Neural cell (in vitro differentiated cells): ENCODE measurements around the gene SAG.

ENCODE experiments used
- EP300 ChIP-seq: fragments of 450-650 bp; conservative IDR thresholded peaks from 2 replicates; pipeline ENCODE4 v1.6.1; 2014; ENCODE audit warnings: antibody characterized with exemption, mild to moderate bottlenecking, moderate library complexity; ENCODE audit not compliant: poor library complexity, severe bottlenecking
- EZH2 ChIP-seq: fragments of 200-600, 300-800 bp; shearing (Covaris generic), sonication (generic); IDR thresholded peaks from 2 replicates; pipeline ENCODE4 v1.6.1; 2014; ENCODE audit warnings: antibody characterized with exemption, low read length, borderline replicate concordance, mild to moderate bottlenecking; ENCODE audit not compliant: insufficient read depth, poor library complexity, severe bottlenecking
- POLR2AphosphoS5 ChIP-seq: IDR thresholded peaks from 2 replicates; pipeline ENCODE4 v1.6.1; 2012
- SMC3 ChIP-seq: fragments of 450-650 bp; conservative IDR thresholded peaks from 2 replicates; pipeline ENCODE4 v1.6.1; 2014; ENCODE audit warnings: antibody characterized with exemption, mild to moderate bottlenecking, moderate library complexity; ENCODE audit not compliant: poor library complexity
- TF ChIP-seq, protein P1 (sequence below): IDR thresholded peaks from 2 replicates; pipeline ENCODE4 v1.6.1; 2012; ENCODE audit warnings: borderline replicate concordance
- TF ChIP-seq, protein P2 (sequence below): fragments of 450-650 bp; IDR thresholded peaks from 2 replicates; pipeline ENCODE4 v1.5.1; 2014; ENCODE audit warnings: antibody characterized with exemption, mild to moderate bottlenecking, moderate library complexity; ENCODE audit not compliant: poor library complexity, severe bottlenecking

DNA sequence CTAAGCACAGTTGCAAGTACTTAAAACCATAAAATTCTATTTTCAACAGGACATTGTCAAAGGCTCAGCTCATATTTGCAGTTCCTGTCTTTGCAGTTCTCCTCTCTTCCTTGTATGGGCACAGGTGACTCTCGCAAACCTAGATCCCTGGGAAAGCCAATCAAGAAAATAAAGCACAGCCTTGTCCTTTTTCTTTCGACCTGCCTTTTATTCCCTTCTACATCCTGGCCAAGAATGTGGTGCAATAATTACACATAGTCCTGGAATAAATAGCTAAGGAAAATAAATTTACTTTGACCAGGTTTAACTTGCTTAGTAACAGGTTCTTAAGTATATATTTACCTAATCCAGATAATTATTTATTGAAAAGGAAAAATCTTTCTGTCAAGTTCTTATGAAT lies 35.9 kb upstream of the SAG start:
- TF ChIP-seq EZH2 (no peak), POLR2AphosphoS5 (no peak), EP300 (no peak), SMC3 (no peak)
- TF ChIP-seq, protein P1, sequence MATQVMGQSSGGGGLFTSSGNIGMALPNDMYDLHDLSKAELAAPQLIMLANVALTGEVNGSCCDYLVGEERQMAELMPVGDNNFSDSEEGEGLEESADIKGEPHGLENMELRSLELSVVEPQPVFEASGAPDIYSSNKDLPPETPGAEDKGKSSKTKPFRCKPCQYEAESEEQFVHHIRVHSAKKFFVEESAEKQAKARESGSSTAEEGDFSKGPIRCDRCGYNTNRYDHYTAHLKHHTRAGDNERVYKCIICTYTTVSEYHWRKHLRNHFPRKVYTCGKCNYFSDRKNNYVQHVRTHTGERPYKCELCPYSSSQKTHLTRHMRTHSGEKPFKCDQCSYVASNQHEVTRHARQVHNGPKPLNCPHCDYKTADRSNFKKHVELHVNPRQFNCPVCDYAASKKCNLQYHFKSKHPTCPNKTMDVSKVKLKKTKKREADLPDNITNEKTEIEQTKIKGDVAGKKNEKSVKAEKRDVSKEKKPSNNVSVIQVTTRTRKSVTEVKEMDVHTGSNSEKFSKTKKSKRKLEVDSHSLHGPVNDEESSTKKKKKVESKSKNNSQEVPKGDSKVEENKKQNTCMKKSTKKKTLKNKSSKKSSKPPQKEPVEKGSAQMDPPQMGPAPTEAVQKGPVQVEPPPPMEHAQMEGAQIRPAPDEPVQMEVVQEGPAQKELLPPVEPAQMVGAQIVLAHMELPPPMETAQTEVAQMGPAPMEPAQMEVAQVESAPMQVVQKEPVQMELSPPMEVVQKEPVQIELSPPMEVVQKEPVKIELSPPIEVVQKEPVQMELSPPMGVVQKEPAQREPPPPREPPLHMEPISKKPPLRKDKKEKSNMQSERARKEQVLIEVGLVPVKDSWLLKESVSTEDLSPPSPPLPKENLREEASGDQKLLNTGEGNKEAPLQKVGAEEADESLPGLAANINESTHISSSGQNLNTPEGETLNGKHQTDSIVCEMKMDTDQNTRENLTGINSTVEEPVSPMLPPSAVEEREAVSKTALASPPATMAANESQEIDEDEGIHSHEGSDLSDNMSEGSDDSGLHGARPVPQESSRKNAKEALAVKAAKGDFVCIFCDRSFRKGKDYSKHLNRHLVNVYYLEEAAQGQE = no peak
- TF ChIP-seq, protein P2, sequence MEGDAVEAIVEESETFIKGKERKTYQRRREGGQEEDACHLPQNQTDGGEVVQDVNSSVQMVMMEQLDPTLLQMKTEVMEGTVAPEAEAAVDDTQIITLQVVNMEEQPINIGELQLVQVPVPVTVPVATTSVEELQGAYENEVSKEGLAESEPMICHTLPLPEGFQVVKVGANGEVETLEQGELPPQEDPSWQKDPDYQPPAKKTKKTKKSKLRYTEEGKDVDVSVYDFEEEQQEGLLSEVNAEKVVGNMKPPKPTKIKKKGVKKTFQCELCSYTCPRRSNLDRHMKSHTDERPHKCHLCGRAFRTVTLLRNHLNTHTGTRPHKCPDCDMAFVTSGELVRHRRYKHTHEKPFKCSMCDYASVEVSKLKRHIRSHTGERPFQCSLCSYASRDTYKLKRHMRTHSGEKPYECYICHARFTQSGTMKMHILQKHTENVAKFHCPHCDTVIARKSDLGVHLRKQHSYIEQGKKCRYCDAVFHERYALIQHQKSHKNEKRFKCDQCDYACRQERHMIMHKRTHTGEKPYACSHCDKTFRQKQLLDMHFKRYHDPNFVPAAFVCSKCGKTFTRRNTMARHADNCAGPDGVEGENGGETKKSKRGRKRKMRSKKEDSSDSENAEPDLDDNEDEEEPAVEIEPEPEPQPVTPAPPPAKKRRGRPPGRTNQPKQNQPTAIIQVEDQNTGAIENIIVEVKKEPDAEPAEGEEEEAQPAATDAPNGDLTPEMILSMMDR = no peak
